Measurements from ENCODE around the gene GRK4.
"Not testable (repeated sequence)": the region's sequence is repeated elsewhere in the genome, so short reads cannot be mapped to it uniquely, and the experiment has no call there.

Gene GRK4

GRCh38 chr4:2963175-2963965 is at the start of gene GRK4, which contains the start of gene NOP14:
Gene GRK4 (plus strand): TSS chr4:2963571. CDS start chr4:2964071, 500 bp downstream.
Gene NOP14 (minus strand): TSS chr4:2963406. CDS start chr4:2963319, 87 bp downstream.
- peak; percentile 95 for DNase-seq

DNA sequence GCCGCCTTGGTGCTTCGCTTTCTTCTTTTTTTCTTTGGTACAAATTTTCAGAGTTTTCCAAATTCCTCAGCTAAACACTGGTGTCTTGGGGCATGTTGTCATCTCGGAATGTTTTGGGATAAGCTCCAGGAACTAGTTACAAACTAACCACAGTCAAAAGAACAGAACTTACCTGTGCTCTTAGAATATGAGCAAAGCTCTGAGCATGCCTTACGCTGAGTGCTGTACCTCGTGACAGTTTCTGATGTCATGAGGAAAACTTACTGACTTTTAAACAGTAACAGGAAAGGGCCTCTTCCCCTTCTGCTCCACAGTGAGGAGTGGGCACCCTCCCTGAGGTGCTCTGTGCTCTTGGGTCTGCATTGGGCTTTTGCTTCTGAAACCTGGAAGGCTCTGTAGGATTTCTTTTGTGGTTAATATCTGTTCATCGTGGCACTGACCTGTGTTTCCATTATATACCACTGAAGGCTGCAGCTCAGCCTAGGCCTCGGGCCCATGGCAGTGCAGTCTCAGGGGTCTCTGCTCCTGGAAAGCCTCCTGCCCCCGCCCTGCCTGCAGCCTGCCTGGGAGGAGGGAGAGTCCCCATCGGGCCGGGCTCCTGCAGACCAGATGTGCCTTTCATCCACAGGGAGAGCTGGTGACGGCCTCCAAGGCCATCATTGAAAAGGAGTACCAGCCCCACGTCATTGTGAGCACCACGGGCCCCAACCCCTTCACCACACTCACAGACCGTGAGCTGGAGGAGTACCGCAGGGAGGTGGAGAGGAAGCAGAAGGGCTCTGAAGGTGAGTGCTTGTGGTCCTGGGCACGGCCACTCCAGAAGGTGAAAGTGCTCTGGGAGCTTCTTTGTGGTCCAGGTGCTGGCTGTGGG is 48.9 kb upstream of the GRK4 start:
- DNase-seq: no peak

- no peak for DNase-seq
Observed at GRCh38 chr4:2915789-2916188, 47.6 kb upstream of the GRK4 start.

- DNase-seq: not testable (repeated sequence)
Observed at GRCh38 chr4:2916696-2917095, 46.7 kb upstream of the GRK4 start.

DNA sequence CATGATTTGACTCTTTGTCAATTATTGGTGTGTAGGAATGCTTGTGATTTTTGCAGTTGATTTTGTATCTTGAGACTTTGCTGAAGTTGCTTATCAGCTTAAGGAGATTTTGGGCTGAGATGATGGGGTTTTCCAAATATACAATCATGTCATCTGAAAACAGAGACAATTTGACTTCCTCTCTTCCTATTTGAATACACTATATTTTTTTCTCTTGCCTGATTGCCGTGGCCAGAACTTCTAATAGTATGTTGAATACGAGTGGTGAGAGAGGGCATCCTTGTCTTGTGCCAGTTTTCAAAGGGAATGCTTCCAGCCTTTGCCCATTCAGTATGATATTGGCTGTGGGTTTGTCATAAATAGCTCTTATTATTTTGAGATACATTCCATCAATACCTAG is 45.1 kb upstream of the GRK4 start:
- DNase-seq: not testable (repeated sequence)

GRCh38 chr4:2918714-2919113 is 44.7 kb upstream of the GRK4 start:
- DNase-seq: not testable (repeated sequence)

DNA sequence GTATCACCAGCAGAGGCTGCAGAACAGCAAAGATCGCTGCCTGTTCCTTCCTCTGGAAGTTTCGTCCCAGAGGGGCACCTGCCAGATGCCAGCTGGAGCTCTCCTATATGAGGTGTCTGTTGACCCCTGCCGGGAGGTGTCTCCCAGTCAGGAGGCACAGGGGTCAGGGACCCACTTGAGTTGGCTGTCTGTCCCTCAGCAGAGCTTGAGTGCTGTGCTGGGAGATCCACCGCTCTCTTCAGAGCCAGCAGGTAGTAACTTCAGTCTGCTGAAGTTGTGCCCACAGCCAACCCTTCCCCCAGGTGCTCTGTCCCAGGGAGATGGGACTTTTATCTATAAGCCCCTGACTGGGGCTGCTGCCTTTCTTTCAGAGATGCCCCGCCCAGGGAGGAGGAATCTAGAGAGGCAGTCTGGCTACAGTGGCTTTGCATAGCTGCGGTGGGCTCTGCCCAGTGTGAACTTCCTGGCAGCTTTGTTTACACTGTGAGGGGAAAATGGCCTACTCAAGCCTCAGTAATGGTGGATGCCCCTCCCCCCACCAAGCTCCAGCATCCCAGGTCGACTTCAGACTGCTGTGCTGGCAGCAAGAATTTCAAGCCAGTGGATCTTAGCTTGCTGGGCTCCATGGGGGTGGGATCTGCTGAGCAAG is 40.8 kb upstream of the GRK4 start:
- DNase-seq: peak; percentile 13

GRCh38 chr4:2923141-2923551 is 40.2 kb upstream of the GRK4 start:
- no peak for DNase-seq

- DNase-seq: no peak
Observed at GRCh38 chr4:2923668-2924173, 39.6 kb upstream of the GRK4 start.

- no peak for DNase-seq
Observed at GRCh38 chr4:2924286-2924685, 39.1 kb upstream of the GRK4 start.

DNA sequence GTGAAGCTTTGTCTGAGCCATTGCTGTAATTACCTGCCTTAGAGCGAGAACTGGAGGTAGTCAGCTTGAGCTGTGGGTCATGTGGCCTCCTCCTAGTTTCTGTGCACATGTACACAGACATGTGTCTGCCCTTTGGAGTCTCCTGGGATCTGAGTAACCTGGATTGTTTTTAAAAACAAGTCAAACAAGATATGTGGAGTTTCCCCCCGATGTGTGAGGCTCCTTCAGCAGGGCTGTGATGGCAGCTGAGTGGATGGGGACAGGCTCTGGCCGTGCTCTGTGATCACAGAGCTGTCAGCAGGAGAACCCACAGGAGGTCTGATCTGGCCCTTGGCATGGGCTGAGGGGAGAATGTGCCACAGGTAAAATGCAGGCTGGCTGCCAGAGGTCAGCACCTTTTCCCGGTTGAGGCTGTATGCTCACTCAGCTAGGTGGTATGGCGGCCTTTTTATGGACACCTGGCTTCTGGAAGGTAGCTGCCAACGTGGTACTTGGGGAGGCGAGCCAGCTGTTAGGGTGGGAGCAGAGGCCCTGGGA is 38.5 kb upstream of the GRK4 start:
- DNase-seq: no peak

- no peak for DNase-seq
Observed at GRCh38 chr4:2925496-2925895, 37.9 kb upstream of the GRK4 start.

DNA sequence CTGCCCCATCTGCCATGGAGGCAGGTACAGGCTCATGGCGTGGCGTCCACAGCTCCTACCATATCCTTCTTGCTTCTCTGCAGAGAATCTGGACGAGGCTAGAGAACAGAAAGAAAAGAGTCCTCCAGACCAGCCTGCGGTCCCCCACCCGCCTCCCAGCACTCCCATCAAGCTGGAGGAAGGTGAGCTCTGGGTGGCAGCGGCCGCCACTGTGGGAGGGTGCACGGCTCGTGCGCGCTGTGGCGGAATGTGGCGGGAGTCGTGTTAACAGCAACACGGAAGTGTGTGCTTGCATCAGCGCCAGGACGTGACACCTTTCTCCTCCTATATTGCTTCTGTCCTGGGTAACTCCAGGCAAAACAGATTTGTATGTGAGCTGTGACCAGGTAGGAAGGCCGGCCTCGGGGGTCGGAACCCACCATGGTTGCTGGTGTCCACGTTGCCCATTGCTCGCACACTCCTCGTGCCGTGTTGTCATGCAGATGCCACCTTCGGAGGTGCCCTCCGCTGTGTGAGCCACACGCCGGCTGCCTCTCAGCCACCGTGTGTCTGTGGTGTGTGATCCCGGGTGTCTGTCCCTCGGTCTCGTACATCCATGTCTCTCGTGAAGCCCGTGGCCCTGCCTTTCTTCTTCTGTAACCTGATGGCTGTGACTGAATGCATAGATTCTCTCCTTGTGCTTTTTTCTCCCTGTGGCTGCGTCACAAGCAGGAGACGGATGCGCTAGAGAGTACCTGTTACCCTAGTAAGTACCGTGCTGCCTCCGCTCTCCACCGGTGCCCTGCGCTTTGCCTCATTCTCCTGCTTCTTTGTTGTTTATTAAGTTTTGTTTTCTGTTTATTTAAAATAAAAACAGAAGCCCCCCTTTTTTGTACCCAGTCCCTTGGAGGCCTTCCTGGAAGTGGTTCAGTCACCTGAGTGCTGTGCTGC is 37.2 kb upstream of the GRK4 start:
- DNase-seq: no peak

DNA sequence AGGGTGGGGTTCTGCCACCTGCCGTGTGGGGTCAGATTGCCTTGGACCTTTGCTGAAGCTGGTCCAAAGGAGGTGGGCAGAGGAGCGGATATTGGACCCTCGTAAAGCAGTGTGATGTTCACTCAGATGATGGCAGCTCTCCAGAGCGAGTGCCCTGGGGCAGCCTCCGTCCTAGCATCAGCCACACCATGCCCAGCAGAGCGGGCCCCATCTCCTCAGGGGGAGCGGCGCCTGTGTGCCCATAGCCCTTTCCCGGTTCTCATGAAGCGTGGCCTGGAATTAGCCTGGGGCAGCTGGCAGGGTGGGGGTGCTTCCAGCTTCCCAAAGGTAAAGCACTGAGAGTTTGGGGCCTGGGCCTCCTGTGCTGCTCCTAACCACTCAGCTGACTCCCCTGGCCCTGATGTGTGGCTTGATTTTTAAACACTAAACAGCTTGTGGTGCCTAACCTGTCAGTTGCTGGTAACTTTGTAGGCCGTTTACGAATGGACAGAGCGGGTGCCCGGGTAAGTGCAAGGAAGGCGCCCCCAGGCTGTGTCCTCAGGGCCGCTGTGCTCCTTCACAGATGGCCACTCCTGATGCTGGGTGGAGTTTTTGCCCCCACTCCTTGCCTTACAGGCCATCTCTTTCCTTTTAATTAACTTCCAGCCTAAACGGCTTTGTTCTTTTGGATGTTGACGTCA is 36.2 kb upstream of the GRK4 start:
- DNase-seq: no peak

- DNase-seq: no peak
Observed at GRCh38 chr4:2927696-2928075, 35.7 kb upstream of the GRK4 start.

GRCh38 chr4:2928242-2929176 is 34.9 kb upstream of the GRK4 start:
- no peak for DNase-seq

GRCh38 chr4:2929469-2929868 is 33.9 kb upstream of the GRK4 start:
- DNase-seq: no peak

- no peak for DNase-seq
Observed at GRCh38 chr4:2930135-2930757, 33.1 kb upstream of the GRK4 start.

DNA sequence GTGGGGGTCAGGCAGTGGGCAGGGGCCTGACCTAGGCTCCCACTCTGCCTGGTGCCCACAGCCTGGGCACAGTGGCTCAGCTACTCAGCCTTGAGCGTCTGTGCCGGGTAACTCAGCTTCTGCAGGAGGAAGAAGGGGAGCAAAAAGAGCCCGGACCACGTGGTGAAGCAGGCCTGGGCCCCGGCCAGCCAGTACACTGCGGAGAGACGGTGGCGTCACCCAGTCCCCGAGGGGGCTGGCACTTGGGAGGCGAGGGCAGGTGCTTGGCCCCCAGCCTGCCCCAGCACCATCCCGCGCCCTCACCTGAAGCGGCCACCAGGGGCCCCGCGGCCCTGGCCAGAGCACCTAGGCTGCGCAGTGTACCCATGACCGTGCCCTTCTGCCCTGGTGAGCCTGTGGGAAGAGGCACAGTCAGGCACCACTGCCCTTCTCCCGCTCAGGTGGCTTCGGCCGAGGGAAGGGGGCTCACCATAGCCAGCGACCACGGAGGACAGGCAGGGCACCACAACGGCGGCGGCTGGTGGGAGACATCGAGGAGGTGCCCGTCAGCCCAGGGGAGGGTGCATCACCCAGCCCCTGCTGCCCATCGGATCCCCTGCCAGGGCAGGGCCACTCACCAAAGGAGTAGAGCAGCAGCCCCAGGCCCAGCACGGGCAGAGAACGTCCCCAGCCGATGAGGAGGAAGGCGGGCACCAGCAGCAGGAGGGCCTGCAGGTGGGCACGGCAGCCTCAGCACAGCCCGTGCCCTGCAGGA is 32.4 kb upstream of the GRK4 start:
- no peak for DNase-seq
